ENCODE data around the gene TXN. TPM values are rescaled to one million over a fixed set of nuclear protein-coding genes. Genes with fewer than 3 reads are reported as not detected.

Gene TXN
- total and polyA plus RNA-seq, 4 donors = 61.4 to 742 (median 326) TPM

- Histone ChIP-seq H3K36me3 (ENCODE audit: control insufficient read depth in 4 of 4, insufficient read depth in 4 of 4, low read length in 4 of 4) (no peaks in the 10 kb centered on the region), H3K4me3 (no peak overlapping the region), H3K27me3 (ENCODE audit: control insufficient read depth in 3 of 3, insufficient read depth in 3 of 3, low read length in 2 of 3) (no peaks in the 10 kb centered on the region), H3K4me1 (ENCODE audit: control insufficient read depth in 5 of 5, insufficient read depth in 5 of 5, low read length in 5 of 5) (peaks cover 0 to 3% (median 0%) of the 10 kb centered on the region in 5 donors), H3K9me3 (ENCODE audit: control insufficient read depth in 4 of 4, insufficient read depth in 3 of 4, low read length in 3 of 4) (no peaks in the 10 kb centered on the region), H3K27ac (ENCODE audit: low read depth in 1 of 2, low read length in 1 of 2) (no peak overlapping the region), H3K9ac (ENCODE audit: insufficient read depth in 1 of 2, low read length in 2 of 2) (no peak overlapping the region)
- DNase-seq (no peak), ATAC-seq (ENCODE audit: insufficient read depth, low FRiP score) (no peak)
- 96 to 99% methylated on average over 6 of the region's 6 CpGs for WGBS, 2 donors
- TF ChIP-seq CTCF (IDR thresholded peaks at IDR 0.05; ENCODE audit: control extremely low read depth, extremely low read depth) = no peak
Measured at GRCh38 chr9:110202232-110202631, 54.1 kb downstream of the TXN start.

- H3K9ac ChIP-seq (ENCODE audit: insufficient read depth in 1 of 2, low read length in 2 of 2) = no peak overlapping the region
- H3K27ac ChIP-seq (ENCODE audit: low read depth in 1 of 2, low read length in 1 of 2) = no peak overlapping the region
- no peak overlapping the region for H3K4me3 ChIP-seq
- 67 to 81% methylated on average over 2 of the region's 2 CpGs for WGBS, 2 donors
- no peak for TF ChIP-seq CTCF (IDR thresholded peaks at IDR 0.05; ENCODE audit: control extremely low read depth, extremely low read depth)
- no peaks in the 10 kb centered on the region for H3K9me3 ChIP-seq (ENCODE audit: control insufficient read depth in 4 of 4, insufficient read depth in 3 of 4, low read length in 3 of 4)
- ATAC-seq (ENCODE audit: insufficient read depth, low FRiP score) = no peak
- no peaks in the 10 kb centered on the region for H3K36me3 ChIP-seq (ENCODE audit: control insufficient read depth in 4 of 4, insufficient read depth in 4 of 4, low read length in 4 of 4)
- peak in 1 of 3 donors; percentile 46 for DNase-seq
- H3K4me1 ChIP-seq (ENCODE audit: control insufficient read depth in 5 of 5, insufficient read depth in 5 of 5, low read length in 5 of 5) = peaks cover 0 to 5% (median 0%) of the 10 kb centered on the region in 5 donors
- H3K27me3 ChIP-seq (ENCODE audit: control insufficient read depth in 3 of 3, insufficient read depth in 3 of 3, low read length in 2 of 3) = no peaks in the 10 kb centered on the region
Measured at GRCh38 chr9:110199643-110200042, 56.7 kb downstream of the TXN start.

GRCh38 chr9:110198357-110198756 lies 58.0 kb downstream of the TXN start:
- ATAC-seq (ENCODE audit: insufficient read depth, low FRiP score) = no peak
- no peak for DNase-seq
- H3K27ac ChIP-seq (ENCODE audit: low read depth in 1 of 2, low read length in 1 of 2) = no peak overlapping the region
- 95 to 99% methylated on average over 12 of the region's 12 CpGs for WGBS, 2 donors
- no peaks in the 10 kb centered on the region for H3K36me3 ChIP-seq (ENCODE audit: control insufficient read depth in 4 of 4, insufficient read depth in 4 of 4, low read length in 4 of 4)
- no peaks in the 10 kb centered on the region for H3K9me3 ChIP-seq (ENCODE audit: control insufficient read depth in 4 of 4, insufficient read depth in 3 of 4, low read length in 3 of 4)
- no peak overlapping the region for H3K4me3 ChIP-seq
- no peak overlapping the region for H3K9ac ChIP-seq (ENCODE audit: insufficient read depth in 1 of 2, low read length in 2 of 2)
- H3K27me3 ChIP-seq (ENCODE audit: control insufficient read depth in 3 of 3, insufficient read depth in 3 of 3, low read length in 2 of 3) = no peaks in the 10 kb centered on the region
- no peak for TF ChIP-seq CTCF (IDR thresholded peaks at IDR 0.05; ENCODE audit: control extremely low read depth, extremely low read depth)
- peaks cover 0 to 9% (median 3%) of the 10 kb centered on the region in 5 donors for H3K4me1 ChIP-seq (ENCODE audit: control insufficient read depth in 5 of 5, insufficient read depth in 5 of 5, low read length in 5 of 5)

Data from lung (tissue), 12 donors.